Brain microvascular endothelial cell (primary cell): Measurements from ENCODE around the gene WDR6.

Source experiments
- DNase-seq: peaks from one replicate; pipeline ENCODE4 v3.0.0-alpha.2; 2020
- H3K27ac ChIP-seq: fragments of 250-450 bp; sonication (Bioruptor Pico); 2 replicates; pipeline ENCODE4 v1.5.1; 2020; ENCODE audit warnings: mild to moderate bottlenecking, moderate library complexity
- H3K27me3 ChIP-seq: fragments of 250-450 bp; sonication (Bioruptor Pico); replicated peaks from 2 replicates; pipeline ENCODE4 v1.5.1; 2020; ENCODE audit warnings: mild to moderate bottlenecking
- H3K36me3 ChIP-seq: fragments of 250-450 bp; sonication (Bioruptor Pico); replicated peaks from 2 replicates; pipeline ENCODE4 v1.5.1; 2020; ENCODE audit warnings: mild to moderate bottlenecking
- H3K4me3 ChIP-seq: 2 replicates; pipeline ENCODE4 v1.5.1; 2011; ENCODE audit warnings: low read depth, mild to moderate bottlenecking, control low read depth, low read length, moderate library complexity
- CTCF ChIP-seq: IDR thresholded peaks from 2 replicates; pipeline ENCODE4 v1.5.1; 2011; ENCODE audit warnings: low read depth, mild to moderate bottlenecking, moderate library complexity, low read length, control low read depth, inconsistent platforms; ENCODE audit errors: missing control alignments
- in situ Hi-C: cut with HindIII; loops from 2 replicates; pipeline ENCODE4 v1.10.0; 2017; ENCODE audit warnings: low sequenced_read_pairs, low pct_ligation_motif_present

WDR6 gene

GRCh38 chr3:49009396-49009795 is 2.2 kb downstream of the WDR6 start:
- DNase-seq: no peak
- Histone ChIP-seq H3K27ac (no peak overlapping the region), H3K27me3 (no peaks in the 10 kb centered on the region), H3K4me3 (no peak overlapping the region), H3K36me3 (peaks cover 28% of the 10 kb centered on the region)
- in situ Hi-C loops: no loop called here
- no peak for TF ChIP-seq CTCF

DNA sequence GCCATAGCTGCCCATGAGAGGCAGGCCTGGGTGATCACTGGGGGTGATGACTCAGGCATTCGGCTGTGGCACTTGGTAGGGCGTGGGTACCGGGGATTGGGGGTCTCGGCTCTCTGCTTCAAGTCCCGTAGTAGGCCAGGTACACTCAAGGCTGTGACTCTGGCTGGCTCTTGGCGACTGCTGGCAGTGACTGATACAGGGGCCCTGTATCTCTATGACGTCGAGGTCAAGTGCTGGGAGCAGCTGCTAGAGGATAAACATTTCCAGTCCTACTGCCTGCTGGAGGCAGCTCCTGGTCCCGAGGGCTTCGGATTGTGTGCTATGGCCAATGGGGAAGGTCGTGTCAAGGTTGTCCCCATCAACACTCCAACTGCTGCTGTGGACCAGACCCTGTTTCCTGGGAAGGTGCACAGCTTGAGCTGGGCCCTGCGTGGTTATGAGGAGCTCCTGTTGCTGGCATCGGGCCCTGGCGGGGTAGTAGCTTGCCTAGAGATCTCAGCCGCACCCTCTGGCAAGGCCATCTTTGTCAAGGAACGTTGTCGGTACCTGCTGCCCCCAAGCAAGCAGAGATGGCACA is 5.3 kb downstream of the WDR6 start:
- Histone ChIP-seq H3K27ac (no peak overlapping the region), H3K36me3 (peaks cover 47% of the 10 kb centered on the region), H3K4me3 (no peak overlapping the region), H3K27me3 (no peaks in the 10 kb centered on the region)
- no peak for TF ChIP-seq CTCF
- in situ Hi-C loops: no loop called here
- DNase-seq: no peak

DNA sequence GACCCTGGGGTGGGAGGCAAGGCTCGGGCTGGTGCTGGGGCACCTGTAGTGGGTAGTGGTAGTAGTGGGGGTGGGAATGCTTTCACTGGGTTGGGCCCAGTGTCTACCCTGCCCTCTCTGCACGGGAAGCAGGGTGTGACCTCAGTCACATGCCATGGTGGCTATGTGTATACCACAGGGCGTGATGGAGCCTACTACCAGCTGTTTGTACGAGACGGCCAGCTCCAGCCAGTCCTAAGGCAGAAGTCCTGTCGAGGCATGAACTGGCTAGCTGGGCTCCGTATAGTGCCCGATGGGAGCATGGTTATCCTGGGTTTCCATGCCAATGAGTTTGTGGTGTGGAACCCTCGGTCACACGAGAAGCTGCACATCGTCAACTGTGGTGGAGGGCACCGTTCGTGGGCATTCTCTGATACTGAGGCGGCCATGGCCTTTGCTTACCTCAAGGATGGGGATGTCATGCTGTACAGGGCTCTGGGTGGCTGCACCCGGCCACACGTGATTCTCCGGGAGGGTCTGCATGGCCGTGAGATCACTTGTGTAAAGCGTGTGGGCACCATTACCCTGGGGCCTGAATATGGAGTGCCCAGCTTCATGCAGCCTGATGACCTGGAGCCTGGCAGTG is 6.0 kb downstream of the WDR6 start:
- H3K27me3 ChIP-seq: no peaks in the 10 kb centered on the region
- H3K27ac ChIP-seq: no peak overlapping the region
- H3K36me3 ChIP-seq: peaks cover 47% of the 10 kb centered on the region
- no peak for TF ChIP-seq CTCF
- in situ Hi-C loops: no loop called here
- no peak for DNase-seq
- H3K4me3 ChIP-seq: no peak overlapping the region

DNA sequence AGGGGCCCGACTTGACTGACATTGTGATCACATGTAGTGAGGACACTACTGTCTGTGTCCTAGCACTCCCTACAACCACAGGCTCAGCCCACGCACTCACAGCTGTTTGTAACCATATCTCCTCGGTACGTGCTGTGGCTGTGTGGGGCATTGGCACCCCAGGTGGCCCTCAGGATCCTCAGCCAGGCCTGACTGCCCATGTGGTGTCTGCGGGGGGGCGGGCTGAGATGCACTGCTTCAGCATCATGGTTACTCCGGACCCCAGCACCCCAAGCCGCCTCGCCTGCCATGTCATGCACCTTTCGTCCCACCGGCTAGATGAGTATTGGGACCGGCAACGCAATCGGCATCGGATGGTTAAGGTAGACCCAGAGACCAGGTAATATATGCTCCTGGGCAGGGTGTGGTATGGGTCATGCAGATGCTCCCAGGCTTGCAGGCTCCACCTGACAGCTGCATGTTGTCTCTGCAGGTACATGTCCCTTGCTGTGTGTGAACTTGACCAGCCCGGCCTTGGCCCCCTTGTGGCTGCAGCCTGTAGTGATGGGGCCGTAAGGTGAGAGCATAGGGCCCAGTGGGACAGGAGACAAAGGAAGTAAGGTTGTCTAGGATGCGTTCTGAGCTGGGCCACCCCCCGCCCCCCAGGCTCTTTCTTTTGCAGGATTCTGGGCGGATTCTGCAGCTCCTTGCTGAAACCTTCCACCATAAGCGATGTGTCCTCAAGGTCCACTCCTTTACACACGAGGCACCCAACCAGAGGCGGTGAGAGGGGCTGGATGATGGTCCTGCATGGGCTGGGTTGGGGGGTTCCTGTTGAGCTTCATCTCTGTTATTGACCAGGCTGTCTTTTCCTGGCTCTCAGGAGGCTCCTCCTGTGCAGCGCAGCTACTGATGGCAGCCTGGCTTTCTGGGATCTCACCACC is 6.8 kb downstream of the WDR6 start:
- no peak for DNase-seq
- H3K36me3 ChIP-seq: peaks cover 47% of the 10 kb centered on the region
- no peak overlapping the region for H3K4me3 ChIP-seq
- peak; percentile 86 for TF ChIP-seq CTCF
- no peak overlapping the region for H3K27ac ChIP-seq
- no peaks in the 10 kb centered on the region for H3K27me3 ChIP-seq
- in situ Hi-C loops: no loop called here

DNA sequence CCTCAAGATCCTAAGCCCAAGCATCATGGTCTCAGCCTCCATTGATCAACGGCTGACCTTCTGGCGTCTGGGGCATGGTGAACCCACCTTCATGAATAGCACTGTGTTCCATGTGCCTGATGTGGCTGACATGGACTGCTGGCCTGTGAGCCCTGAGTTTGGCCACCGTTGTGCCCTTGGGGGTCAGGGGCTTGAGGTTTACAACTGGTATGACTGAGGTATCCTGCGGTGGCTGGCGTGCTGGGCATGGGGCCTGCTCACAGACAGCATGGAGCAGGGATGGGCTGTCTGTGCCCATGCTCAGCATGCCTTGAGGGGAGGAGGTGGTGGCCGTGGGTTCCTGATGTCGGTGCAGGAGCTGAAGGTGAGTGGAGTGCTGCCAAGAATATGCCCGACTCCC is 7.9 kb downstream of the WDR6 start:
- in situ Hi-C loops: no loop called here
- no peak overlapping the region for H3K4me3 ChIP-seq
- DNase-seq: no peak
- no peak for TF ChIP-seq CTCF
- H3K36me3 ChIP-seq: peaks cover 47% of the 10 kb centered on the region
- H3K27me3 ChIP-seq: no peaks in the 10 kb centered on the region
- no peak overlapping the region for H3K27ac ChIP-seq
